K562 (cell line): ENCODE measurements around the gene MRPL48. TPM values are rescaled to one million over a fixed set of nuclear protein-coding genes. Genes with fewer than 3 reads are reported as not detected.

Source experiments
- ATAC-seq: fragments of 200-7000 bp; cut with Tn5 transposase; 3 replicates; pipeline ENCODE4 v1.9.1; 2020; ENCODE audit warnings: moderate library complexity
- BruUV-seq: library from RNA; stranded (reverse); fragments of 400-500 nt; replicated peaks from 2 replicates; lab custom pipeline; 2021; lab: Mats Ljungman, UMichigan
- CTCF ChIA-PET: fragments of 300-600 bp; formaldehyde crosslinking; extraction: SDS; loops from one replicate; lab custom pipeline; 2021; ENCODE audit warnings: low intra/inter-chr PET ratio; lab: Yijun Ruan, JAX
- POLR2A ChIA-PET: fragments of 300-600, 350-650 bp; sonication (Branson Sonifier 250); formaldehyde crosslinking; extraction: SDS; loops from one replicate; lab custom pipeline; 2021; ENCODE audit warnings: antibody characterized with exemption, inconsistent platforms; lab: Yijun Ruan, JAX
- DNase-seq, 4 experiments: peaks; one replicate each; pipeline versions ENCODE4 v3.0.0 to v3.0.0-alpha.2; 2011 to 2018; ENCODE audit warnings: low spot score in 3 of 4, mixed read lengths in 3 of 4; ENCODE audit errors: extremely low read depth in 1 of 4
- FAIRE-seq: peaks from 2 replicates; lab custom pipeline; 2011; peaks lifted over from hg19 to GRCh38; lab: Jason Lieb, UNC
- H2AFZ ChIP-seq: 2 replicates; pipeline ENCODE4 v1.6.0; 2011; ENCODE audit warnings: low read depth, low read length, control low read depth, inconsistent platforms
- H3K27ac ChIP-seq: fragments of 200-600 bp; 3 replicates; pipeline ENCODE4 v1.8.0; 2011; ENCODE audit warnings: low read depth, mild to moderate bottlenecking, control low read depth, inconsistent platforms, low read length, moderate library complexity, mixed read lengths; ENCODE audit errors: extremely low read depth
- H3K27me3 ChIP-seq, 2 experiments: fragments of 300-600 bp in 1 of 2; 2 replicates in 1 of 2; 3 replicates in 1 of 2; pipeline versions ENCODE4 v1.6.0 to v1.8.0; 2011; ENCODE audit warnings: inconsistent platforms in 2 of 2, low read length in 2 of 2, mild to moderate bottlenecking in 1 of 2, mixed read lengths in 1 of 2, moderate library complexity in 1 of 2; ENCODE audit not compliant: control insufficient read depth in 2 of 2, insufficient read depth in 2 of 2
- H3K36me3 ChIP-seq: fragments of 300-600 bp; 3 replicates; pipeline ENCODE4 v1.8.0; 2011; ENCODE audit warnings: mild to moderate bottlenecking, low read length, inconsistent platforms; ENCODE audit not compliant: control insufficient read depth, insufficient read depth
- H3K4me1 ChIP-seq, 2 experiments: fragments of 200-600 bp in 1 of 2; replicated peaks in 1 of 2; 2 replicates in 1 of 2; 3 replicates in 1 of 2; pipeline versions ENCODE4 v1.5.1 to v1.8.0; 2011; ENCODE audit warnings: inconsistent platforms in 2 of 2, low read length in 2 of 2, mild to moderate bottlenecking in 1 of 2, mixed read lengths in 1 of 2, moderate library complexity in 1 of 2; ENCODE audit not compliant: control insufficient read depth in 2 of 2, insufficient read depth in 2 of 2
- H3K4me2 ChIP-seq: 2 replicates; pipeline ENCODE4 v1.6.1; 2011; ENCODE audit warnings: low read length, control low read depth, inconsistent platforms, mixed read lengths; ENCODE audit not compliant: insufficient read depth
- H3K4me3 ChIP-seq: fragments of 200-600 bp; sonication (generic), shearing (Covaris generic); 2 replicates; pipeline ENCODE4 v1.5.1; 2016; ENCODE audit warnings: control low read depth, inconsistent platforms
- H3K79me2 ChIP-seq: fragments of 200-600 bp; 3 replicates; pipeline ENCODE4 v1.8.0; 2011; ENCODE audit warnings: low read length, inconsistent platforms; ENCODE audit not compliant: control insufficient read depth, insufficient read depth
- H3K9ac ChIP-seq, 2 experiments: 2 replicates each; pipeline versions ENCODE4 v1.6.0 to v1.6.1; 2011; ENCODE audit warnings: low read depth in 2 of 2, low read length in 2 of 2, control low read depth in 1 of 2, inconsistent platforms in 1 of 2, mild to moderate bottlenecking in 1 of 2, mixed read lengths in 1 of 2; ENCODE audit not compliant: insufficient read depth in 1 of 2
- H3K9me1 ChIP-seq: one replicate; pipeline ENCODE4 v1.6.0; 2011; ENCODE audit warnings: inconsistent platforms, mild to moderate bottlenecking, low read length, moderate library complexity; ENCODE audit not compliant: control insufficient read depth, insufficient read depth
- H3K9me3 ChIP-seq: replicated peaks from 2 replicates; pipeline ENCODE4 v1.5.1; 2011; ENCODE audit warnings: low read depth, low read length, inconsistent platforms; ENCODE audit not compliant: control insufficient read depth, insufficient read depth
- H4K20me1 ChIP-seq: replicated peaks from 2 replicates; pipeline ENCODE4 v1.6.1; 2011; ENCODE audit warnings: low read length, inconsistent platforms, mixed read lengths; ENCODE audit not compliant: control insufficient read depth, insufficient read depth
- ADNP ChIP-seq: fragments of 200-800 bp; sonication (Bioruptor generic); IDR thresholded peaks from 2 replicates; pipeline ENCODE4 v1.6.1; 2016; ENCODE audit warnings: missing genetic modification characterization, missing compliant biosample characterization
- BRF2 ChIP-seq: IDR thresholded peaks from 3 replicates; pipeline ENCODE4 v1.6.1; 2011; ENCODE audit warnings: borderline replicate concordance, mild to moderate bottlenecking; ENCODE audit not compliant: insufficient read length, insufficient read depth
- CBX2 ChIP-seq: fragments of 200-600 bp; sonication (generic); IDR thresholded peaks from one replicate; pipeline ENCODE4 v1.6.1; 2012; ENCODE audit warnings: mild to moderate bottlenecking, low read length, inconsistent platforms; ENCODE audit not compliant: insufficient read depth, poor library complexity, severe bottlenecking
- E2F5 ChIP-seq: sonication (generic); formaldehyde crosslinking; IDR thresholded peaks from 2 replicates; pipeline ENCODE4 v1.8.0; 2022; ENCODE audit warnings: mild to moderate bottlenecking, missing genetic modification reagents
- HDAC8 ChIP-seq: fragments of 450-650 bp; IDR thresholded peaks from 2 replicates; pipeline ENCODE4 v1.6.1; 2016; ENCODE audit warnings: mild to moderate bottlenecking, missing genetic modification characterization, moderate library complexity, missing compliant biosample characterization
- TCF15 ChIP-seq: fragments of 250-450 bp; sonication (Bioruptor Pico); IDR thresholded peaks from 2 replicates; pipeline ENCODE4 v1.8.0; 2022; ENCODE audit warnings: moderate library complexity, mild to moderate bottlenecking, inconsistent platforms
- ZBTB2 ChIP-seq: fragments of 450-650 bp; IDR thresholded peaks from 2 replicates; pipeline ENCODE4 v1.6.1; 2016; ENCODE audit warnings: antibody characterized with exemption
- ZBTB33 ChIP-seq: sonication (generic); formaldehyde crosslinking; IDR thresholded peaks from 2 replicates; pipeline ENCODE4 v1.8.1; 2023; ENCODE audit warnings: mild to moderate bottlenecking, missing genetic modification reagents
- ZEB2 ChIP-seq: fragments of 450-650 bp; IDR thresholded peaks from 2 replicates; pipeline ENCODE4 v1.6.1; 2016
- ZMIZ1 ChIP-seq, 2 experiments: fragments of 150-350 bp in 1 of 2; IDR thresholded peaks; 2 replicates each; pipeline ENCODE4 v1.6.1; 2012 to 2016; ENCODE audit warnings: low read depth in 2 of 2, low read length in 2 of 2, mild to moderate bottlenecking in 1 of 2, moderate library complexity in 1 of 2
- ZNF174 ChIP-seq: fragments of 250-450 bp; sonication (Bioruptor Pico); IDR thresholded peaks from 2 replicates; pipeline ENCODE4 v1.4.0; 2020; ENCODE audit warnings: mild to moderate bottlenecking
- WGBS: fragments of 100-300 bp; shearing (Covaris generic); methylation state at CpG from one replicate; pipeline ENCODE4 v1.1.6; 2016; ENCODE audit warnings: low coverage, mixed read lengths; ENCODE audit not compliant: insufficient coverage; ENCODE audit errors: missing lambda C conversion rate; 5-methylcytosine and 5-hydroxymethylcytosine counted together
- in situ Hi-C: fragments of 300-500 bp; cut with MboI; formaldehyde crosslinking; loops from 4 replicates; pipeline ENCODE4 v1.15.0; 2018; ENCODE audit warnings: inconsistent platforms, mixed read lengths
- intact Hi-C: fragments of 100-400 bp; cut with micrococcal nuclease; formaldehyde crosslinking; loops from 2 replicates; pipeline ENCODE4 v1.14.2; 2022
- polyA plus RNA-seq, 8 experiments: library from polyadenylated mRNA; depleted of rRNA in 4 of 8; stranded (reverse) in 5 of 8; unstranded in 3 of 8; fragments of >200 nt; fragmentation: Nextera tagmentation in 2 of 8; fragmentation: Illumina TruSeq in 1 of 8; extraction: Ambion mirVana in 2 of 8; extraction: Trizol in 1 of 8; gene quantifications; 2 replicates each; pipeline versions ENCODE4 v1.2.1 to v1.2.3, GENCODE V29; 2011 to 2014; ENCODE audit warnings: inconsistent platforms in 1 of 8, missing spikeins in 1 of 8
- total RNA-seq, 7 experiments: library from RNA; depleted of rRNA in 6 of 7; stranded (reverse); fragments of >200 nt in 6 of 7; fragmentation: Illumina TruSeq in 2 of 7; extraction: Trizol in 2 of 7; gene quantifications; 2 replicates each; pipeline versions ENCODE4 v1.2.1 to v1.2.3, GENCODE V29; 2011 to 2021; ENCODE audit warnings: low replicate concordance in 1 of 7

The MRPL48 gene
- total and polyA plus RNA-seq, 9 of the 15 experiments (the other 6 are each of a cell fraction or from before 2014, with no cell fraction given): 66.0 to 237 (median 104) TPM

GRCh38 chr11:73894725-73895335 lies 107.2 kb downstream of the MRPL48 start:
- ChIA-PET CTCF (no interaction called here), POLR2A (interaction anchor here (0.5 to 1.1 kb wide), 2 partner anchors 18 to 28 kb away, joined by 3 to 4 read pairs; no protein-coding TSS in a partner anchor)
- Histone ChIP-seq H3K4me2 (no peak overlapping the region), H3K4me3 (no peak overlapping the region), H3K9ac (no peak overlapping the region), H3K36me3 (peaks cover 38% of the 10 kb centered on the region), H3K9me1 (no peaks in the 10 kb centered on the region), H2AFZ (no peak overlapping the region), H4K20me1 (no peaks in the 10 kb centered on the region), H3K27ac (no peak overlapping the region), H3K9me3 (no peaks in the 10 kb centered on the region), H3K79me2 (no peaks in the 10 kb centered on the region), H3K4me1 (no peaks in the 10 kb centered on the region), H3K27me3 (no peaks in the 10 kb centered on the region)
- BruUV-seq: no TSS peak
- in situ Hi-C loops (no loop called here), intact Hi-C loops (no loop called here)
- FAIRE-seq (no peak), ATAC-seq (no peak), DNase-seq (no peak)
- 93% methylated on average over 5 of the region's 5 CpGs for WGBS
- no peak for TF ChIP-seq ZMIZ1 (IDR thresholded peaks at IDR 0.05; ENCODE audit: low read depth in 2 of 2, low read length in 2 of 2)
- TF ChIP-seq E2F5 (CRISPR knock-in tag): no peak
- TF ChIP-seq ZEB2: no peak
- TF ChIP-seq ZNF174 (CRISPR knock-in tag): no peak
- no peak for TF ChIP-seq TCF15 (CRISPR knock-in tag)
- no peak for TF ChIP-seq ADNP (tag)
- TF ChIP-seq BRF2: no peak
- TF ChIP-seq ZBTB33: no peak
- TF ChIP-seq HDAC8 (tag): no peak
- TF ChIP-seq ZBTB2: no peak
- TF ChIP-seq CBX2: no peak
